WI38 (cell line): ENCODE results near the gene CADM2.
"Not testable (repeated sequence)": the region's sequence is repeated elsewhere in the genome, so short reads cannot be mapped to it uniquely, and the experiment has no call there.

Source experiments
- H3K4me3 ChIP-seq: 2 replicates; pipeline ENCODE4 v1.5.1; 2011; ENCODE audit warnings: low read depth, mild to moderate bottlenecking, control low read depth, low read length
- TF ChIP-seq, protein P1 (sequence below): IDR thresholded peaks from 2 replicates; pipeline ENCODE4 v1.5.1; 2012; ENCODE audit warnings: low read depth, mild to moderate bottlenecking, control low read depth, low read length

Gene CADM2

DNA sequence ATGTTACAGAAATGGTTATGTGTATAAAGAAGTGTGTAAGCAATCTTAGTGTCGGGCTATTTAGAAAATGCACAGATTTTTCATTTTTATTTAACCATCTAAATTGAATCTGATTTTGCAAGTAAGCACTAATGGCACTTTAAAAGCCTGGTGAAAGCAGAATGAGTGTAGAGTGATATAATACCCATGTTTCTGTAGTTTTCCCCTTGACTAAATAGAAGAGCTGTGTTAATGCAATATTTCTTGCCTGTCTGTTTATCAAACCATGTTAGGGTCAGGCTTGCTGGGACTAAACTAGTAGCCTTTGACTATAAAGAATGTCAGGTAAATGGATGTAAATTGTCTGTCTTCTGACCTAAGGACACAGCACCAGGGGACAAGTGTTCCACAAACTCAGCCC lies 714.0 kb downstream of the CADM2 start:
- TF ChIP-seq, protein P1, sequence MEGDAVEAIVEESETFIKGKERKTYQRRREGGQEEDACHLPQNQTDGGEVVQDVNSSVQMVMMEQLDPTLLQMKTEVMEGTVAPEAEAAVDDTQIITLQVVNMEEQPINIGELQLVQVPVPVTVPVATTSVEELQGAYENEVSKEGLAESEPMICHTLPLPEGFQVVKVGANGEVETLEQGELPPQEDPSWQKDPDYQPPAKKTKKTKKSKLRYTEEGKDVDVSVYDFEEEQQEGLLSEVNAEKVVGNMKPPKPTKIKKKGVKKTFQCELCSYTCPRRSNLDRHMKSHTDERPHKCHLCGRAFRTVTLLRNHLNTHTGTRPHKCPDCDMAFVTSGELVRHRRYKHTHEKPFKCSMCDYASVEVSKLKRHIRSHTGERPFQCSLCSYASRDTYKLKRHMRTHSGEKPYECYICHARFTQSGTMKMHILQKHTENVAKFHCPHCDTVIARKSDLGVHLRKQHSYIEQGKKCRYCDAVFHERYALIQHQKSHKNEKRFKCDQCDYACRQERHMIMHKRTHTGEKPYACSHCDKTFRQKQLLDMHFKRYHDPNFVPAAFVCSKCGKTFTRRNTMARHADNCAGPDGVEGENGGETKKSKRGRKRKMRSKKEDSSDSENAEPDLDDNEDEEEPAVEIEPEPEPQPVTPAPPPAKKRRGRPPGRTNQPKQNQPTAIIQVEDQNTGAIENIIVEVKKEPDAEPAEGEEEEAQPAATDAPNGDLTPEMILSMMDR, result no peak
- no peak overlapping the region for H3K4me3 ChIP-seq

DNA sequence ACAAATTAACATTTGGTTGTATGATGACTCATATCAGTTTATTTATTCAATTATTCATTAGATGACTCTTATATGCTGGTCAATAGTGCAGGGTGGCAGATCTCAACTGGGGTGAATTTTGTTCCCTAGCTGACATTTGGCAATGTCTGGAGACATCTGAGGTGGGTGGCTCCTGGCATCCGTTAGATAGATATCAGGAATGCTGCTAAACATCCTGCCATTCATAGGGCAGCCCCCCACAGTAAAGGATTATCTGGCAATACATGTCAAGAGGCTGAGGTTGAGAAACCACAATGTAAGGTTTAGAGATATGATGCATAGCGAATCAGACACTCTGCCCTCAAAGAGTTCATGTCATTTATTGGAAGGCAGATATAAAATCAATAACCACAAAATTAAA lies 719.9 kb downstream of the CADM2 start:
- no peak overlapping the region for H3K4me3 ChIP-seq
- TF ChIP-seq, protein P1, result no peak

GRCh38 chr3:85681906-85682305 lies 723.1 kb downstream of the CADM2 start:
- TF ChIP-seq, protein P1, result no peak

GRCh38 chr3:85691196-85691595 lies 732.4 kb downstream of the CADM2 start:
- H3K4me3 ChIP-seq, result no peak overlapping the region
- TF ChIP-seq, protein P1, result no peak

More at GRCh38 chr3:85681906-85682305, 723.1 kb downstream of the CADM2 start:
- H3K4me3 ChIP-seq, result no peak overlapping the region

DNA sequence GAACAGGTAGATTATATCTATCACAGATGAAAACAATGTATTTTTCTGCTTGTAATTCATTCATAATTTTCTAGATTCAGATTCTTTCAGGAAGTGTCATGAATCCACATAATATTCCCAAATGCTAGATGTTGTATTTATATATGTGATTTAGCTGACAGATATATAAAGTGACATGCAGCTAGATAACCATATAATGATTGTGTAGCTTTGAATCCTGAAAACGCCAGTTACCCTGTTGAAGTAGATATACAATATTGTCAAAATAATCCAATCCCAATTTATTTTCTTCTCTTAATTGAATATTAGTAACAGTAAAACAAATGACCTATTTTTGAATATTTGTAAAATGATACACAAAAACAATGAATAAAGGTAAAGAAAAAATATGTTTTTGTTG lies 738.4 kb downstream of the CADM2 start:
- no peak overlapping the region for H3K4me3 ChIP-seq
- TF ChIP-seq, protein P1, result no peak

DNA sequence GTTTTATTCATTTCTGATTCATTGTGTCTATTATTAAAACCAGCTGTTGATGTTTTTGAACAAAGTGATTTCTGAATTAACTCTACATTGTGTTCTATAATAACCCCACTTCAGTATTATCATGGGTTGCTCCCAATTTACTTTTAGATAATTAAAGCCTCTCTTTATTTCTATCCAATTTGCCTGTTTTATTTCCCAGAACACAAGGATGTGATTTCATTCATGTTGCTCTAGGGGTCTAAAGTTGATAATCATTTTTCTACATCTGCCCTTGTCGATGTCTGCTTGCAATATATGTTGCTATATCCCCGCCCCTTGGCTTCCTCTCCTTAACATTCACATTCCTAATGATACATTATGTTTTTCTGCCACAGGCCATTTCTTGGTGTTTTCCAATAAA lies 747.3 kb downstream of the CADM2 start:
- H3K4me3 ChIP-seq, result no peak overlapping the region
- TF ChIP-seq, protein P1, result no peak

GRCh38 chr3:85708325-85708724 lies 749.5 kb downstream of the CADM2 start:
- H3K4me3 ChIP-seq, result not testable (repeated sequence)

DNA sequence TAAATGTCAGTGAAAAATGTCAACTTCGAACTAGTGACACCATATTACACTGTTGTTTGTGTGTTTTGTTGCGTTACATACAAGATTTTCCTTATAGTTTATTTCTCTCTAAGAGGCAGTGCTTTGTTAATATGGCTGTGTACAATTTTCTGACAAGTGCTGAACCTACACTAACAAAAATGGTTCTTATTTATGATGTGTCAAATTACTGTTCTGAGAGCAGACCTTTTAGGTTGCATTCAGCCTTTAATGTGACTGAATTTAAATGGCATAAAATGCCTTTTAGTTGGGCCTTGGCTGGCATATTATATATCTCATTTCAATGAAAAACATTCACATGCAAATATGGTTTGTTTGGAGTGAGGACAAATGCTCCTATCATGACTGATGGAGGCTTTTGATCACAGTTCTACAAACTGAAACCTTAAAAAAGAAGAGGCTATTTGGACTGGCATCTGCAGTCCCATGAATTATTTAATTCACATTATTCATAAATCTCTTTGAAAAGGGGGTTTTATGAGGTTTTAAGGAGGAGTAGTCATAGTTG lies 750.6 kb downstream of the CADM2 start:
- TF ChIP-seq, protein P1, result no peak
- no peak overlapping the region for H3K4me3 ChIP-seq
